Measurements from ENCODE around the gene MR1. TPM values are rescaled to one million over a fixed set of nuclear protein-coding genes. Genes with fewer than 3 reads are reported as not detected.

Gene MR1
- total RNA-seq, 5 donors from 2014 or later (not counting 1 experiment from before 2014, with no cell fraction given), result 18.3 to 30.7 (median 22.7) TPM

DNA sequence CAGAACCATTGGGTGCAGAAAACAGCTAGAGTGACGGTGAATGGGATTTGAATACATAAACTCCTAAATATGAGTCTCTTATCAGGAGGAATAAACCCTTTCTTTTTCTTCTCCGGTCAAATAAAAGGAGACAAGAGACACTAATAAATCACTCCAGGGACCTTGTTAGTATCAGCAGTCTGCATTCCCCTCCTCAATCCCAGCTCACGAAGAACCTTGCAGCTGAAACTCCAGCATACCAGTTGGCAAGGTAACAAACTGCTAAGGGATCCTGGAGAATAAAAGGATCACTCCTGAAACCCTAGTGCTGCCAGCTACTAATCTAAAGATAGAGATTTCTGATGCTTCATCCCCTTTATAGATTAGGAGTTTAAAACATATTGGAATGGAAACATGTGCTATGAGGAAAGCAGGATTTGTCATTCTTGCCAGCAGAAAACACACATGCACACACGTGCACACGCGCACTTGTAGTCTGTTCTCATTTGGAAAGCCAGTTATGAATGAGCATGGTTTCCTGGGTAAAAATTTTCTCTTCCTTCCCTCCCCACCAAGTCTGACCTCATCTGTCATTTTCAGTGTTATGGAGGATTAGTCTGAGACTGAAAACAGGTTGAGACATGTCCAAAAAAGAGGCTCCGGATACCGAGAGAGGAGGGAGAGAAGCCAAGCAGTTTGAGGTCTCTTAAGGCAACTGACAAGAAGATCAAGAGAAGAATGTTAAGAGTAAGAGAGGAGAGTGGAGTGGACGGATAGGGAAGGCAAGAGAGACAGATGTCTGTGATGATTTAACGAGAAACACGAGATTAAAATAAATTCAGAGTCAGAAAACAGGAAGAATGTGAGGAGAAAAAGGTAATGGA, 65.6 kb downstream of the MR1 start:
- CTCF ChIA-PET, result interaction anchor here (0.6 to 1.2 kb wide), 3 partner anchors 9 to 67 kb away, joined by 3 to 4 read pairs (median 3); no protein-coding TSS in a partner anchor
- WGBS (ENCODE audit: insufficient coverage), result 11% methylated on average over 5 of the region's 11 CpGs
- H3K27me3 Mint-ChIP-seq, result no peaks in the 10 kb centered on the region
- H3K27me3 ChIP-seq (replicated peaks in 1 of 2; ENCODE audit: control insufficient read depth in 2 of 2, extremely low read depth in 1 of 2, insufficient read depth in 2 of 2, low read length in 1 of 2), result no peaks in the 10 kb centered on the region
- no peaks in the 10 kb centered on the region for H3K9me3 Mint-ChIP-seq
- DNase-seq (no peak), ATAC-seq (replicated peaks in 1 of 4) (peak; percentile 15 to 53 (median 40))
- H3K4me1 ChIP-seq (ENCODE audit: control insufficient read depth in 1 of 2, extremely low read depth in 1 of 2, insufficient read depth in 2 of 2, low read length in 2 of 2), result peaks cover 24 to 30% of the 10 kb centered on the region in 2 experiments
- no peak overlapping the region for H3K4me3 Mint-ChIP-seq
- no peaks in the 10 kb centered on the region for H3K36me3 ChIP-seq (ENCODE audit: control insufficient read depth in 2 of 2, extremely low read depth in 1 of 2, insufficient read depth in 1 of 2, low read length in 1 of 2)
- H3K36me3 Mint-ChIP-seq, result peaks cover 5% of the 10 kb centered on the region
- H3K27ac Mint-ChIP-seq, result peak overlapping the region; percentile 70 to 84
- no peak overlapping the region for H3K4me3 ChIP-seq (ENCODE audit: control insufficient read depth in 1 of 2, extremely low read depth in 1 of 2, low read length in 1 of 2)
- no peaks in the 10 kb centered on the region for H3K9me3 ChIP-seq
- peaks cover 54 to 74% (median 63%) of the 10 kb centered on the region in 3 donors for H3K4me1 Mint-ChIP-seq
- no peak overlapping the region for H3K27ac ChIP-seq (ENCODE audit: low read length)
- POLR2A ChIA-PET, result interaction anchor here (0.5 to 1.0 kb wide), 5 partner anchors 8 to 16 kb away, joined by 3 to 7 read pairs (median 4); no protein-coding TSS in a partner anchor

DNA sequence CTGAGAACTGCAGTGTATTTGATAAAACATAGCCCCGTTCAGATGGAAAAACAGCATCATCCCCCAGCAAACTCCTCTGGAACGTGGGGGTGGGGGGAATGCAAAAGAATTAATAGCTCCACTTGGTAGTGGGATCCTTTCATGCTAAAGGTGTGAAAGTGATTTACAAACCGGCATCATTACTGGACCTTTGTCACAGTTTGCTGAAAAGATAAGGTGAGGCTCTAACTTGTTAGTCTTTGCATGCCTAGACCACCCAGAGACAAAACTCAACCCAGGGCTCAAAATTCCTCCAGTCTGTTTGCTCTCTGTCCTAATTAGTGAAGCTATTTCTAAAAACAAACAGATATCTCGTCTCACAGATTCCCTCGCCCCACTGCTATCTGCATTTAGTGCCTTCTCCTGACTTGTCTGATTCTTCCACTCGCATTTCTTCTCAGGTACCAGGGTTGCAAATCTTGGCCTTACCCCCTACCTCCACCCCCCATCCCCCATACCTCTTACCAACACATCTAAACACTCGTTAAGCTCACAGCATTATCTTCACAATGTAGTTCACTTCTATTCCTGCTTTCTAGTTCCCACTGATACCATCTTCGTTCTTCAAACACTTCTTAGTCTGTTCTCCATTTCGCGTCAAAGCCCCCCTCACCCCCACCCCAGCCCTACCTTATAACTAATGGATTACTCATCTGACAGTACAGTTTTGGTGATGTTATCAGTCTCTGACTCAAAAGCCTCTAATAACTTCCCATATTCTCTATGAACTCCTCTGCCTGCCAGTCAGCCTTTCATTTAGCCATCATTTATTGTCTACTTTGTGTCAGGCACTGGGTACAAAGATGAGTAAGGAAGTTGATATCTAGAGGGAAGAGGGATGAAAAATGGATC, 66.5 kb downstream of the MR1 start:
- H3K4me1 Mint-ChIP-seq, result peaks cover 57 to 74% (median 65%) of the 10 kb centered on the region in 3 donors
- peaks cover under 1% of the 10 kb centered on the region for H3K36me3 Mint-ChIP-seq
- DNase-seq, result peak in 1 of 35 experiments; percentile 20
- ChIA-PET POLR2A (interaction anchor here (0.6 to 1.0 kb wide), 3 partner anchors 9 to 12 kb away, joined by 4 to 12 read pairs (median 7); no protein-coding TSS in a partner anchor), CTCF (interaction anchor here (0.8 to 1.2 kb wide), 3 partner anchors 10 to 66 kb away, joined by 3 to 4 read pairs (median 3); no protein-coding TSS in a partner anchor)
- H3K27me3 Mint-ChIP-seq, result no peaks in the 10 kb centered on the region
- no peak overlapping the region for H3K4me3 ChIP-seq (ENCODE audit: control insufficient read depth in 1 of 2, extremely low read depth in 1 of 2, low read length in 1 of 2)
- H3K36me3 ChIP-seq (ENCODE audit: control insufficient read depth in 2 of 2, extremely low read depth in 1 of 2, insufficient read depth in 1 of 2, low read length in 1 of 2), result no peaks in the 10 kb centered on the region
- H3K27me3 ChIP-seq (replicated peaks in 1 of 2; ENCODE audit: control insufficient read depth in 2 of 2, extremely low read depth in 1 of 2, insufficient read depth in 2 of 2, low read length in 1 of 2), result no peaks in the 10 kb centered on the region
- H3K9me3 ChIP-seq, result no peaks in the 10 kb centered on the region
- WGBS (ENCODE audit: insufficient coverage), result 68% methylated on average over 7 of the region's 10 CpGs
- H3K27ac ChIP-seq (ENCODE audit: low read length), result no peak overlapping the region
- peak overlapping the region; percentile 70 to 84 for H3K27ac Mint-ChIP-seq
- ATAC-seq (replicated peaks in 1 of 4), result no peak
- H3K4me1 ChIP-seq (ENCODE audit: control insufficient read depth in 1 of 2, extremely low read depth in 1 of 2, insufficient read depth in 2 of 2, low read length in 2 of 2), result peaks cover 28 to 36% of the 10 kb centered on the region in 2 experiments
- H3K9me3 Mint-ChIP-seq, result no peaks in the 10 kb centered on the region
- H3K4me3 Mint-ChIP-seq, result no peak overlapping the region

DNA sequence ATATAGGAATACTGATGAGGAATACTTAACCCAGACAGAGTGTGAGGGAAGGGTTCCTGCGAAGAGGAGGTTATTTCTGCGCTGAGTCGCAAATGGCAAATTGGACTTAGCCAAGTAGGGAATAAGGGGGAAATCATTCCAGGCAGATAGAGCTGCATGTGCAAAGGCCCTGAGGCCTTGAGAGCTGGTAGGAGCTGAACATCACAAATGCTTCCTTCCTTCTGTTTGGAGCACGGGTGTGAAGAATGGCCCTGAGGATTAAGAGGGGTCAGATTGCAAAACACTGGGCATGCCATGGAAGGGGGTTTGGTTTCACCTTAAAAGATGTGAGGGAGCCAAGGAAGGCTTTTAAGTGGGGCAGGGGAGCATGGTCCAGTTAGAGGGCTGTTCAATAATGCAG, 67.2 kb downstream of the MR1 start:
- POLR2A ChIA-PET, result interaction anchor here in 1 of 2 donors (0.6 to 1.5 kb wide), 2 partner anchors 9 to 13 kb away, joined by 3 to 12 read pairs; no protein-coding TSS in a partner anchor
- no peaks in the 10 kb centered on the region for H3K36me3 Mint-ChIP-seq
- H3K36me3 ChIP-seq (ENCODE audit: control insufficient read depth in 2 of 2, extremely low read depth in 1 of 2, insufficient read depth in 1 of 2, low read length in 1 of 2), result no peaks in the 10 kb centered on the region
- H3K27me3 ChIP-seq (replicated peaks in 1 of 2; ENCODE audit: control insufficient read depth in 2 of 2, extremely low read depth in 1 of 2, insufficient read depth in 2 of 2, low read length in 1 of 2), result no peaks in the 10 kb centered on the region
- H3K27ac ChIP-seq (ENCODE audit: low read length), result no peak overlapping the region
- H3K27me3 Mint-ChIP-seq, result no peaks in the 10 kb centered on the region
- H3K9me3 ChIP-seq, result no peaks in the 10 kb centered on the region
- 100% methylated on average over 4 of the region's 4 CpGs for WGBS (ENCODE audit: insufficient coverage)
- H3K4me3 ChIP-seq (ENCODE audit: control insufficient read depth in 1 of 2, extremely low read depth in 1 of 2, low read length in 1 of 2), result no peak overlapping the region
- ATAC-seq (replicated peaks in 1 of 4), result no peak
- H3K4me1 ChIP-seq (ENCODE audit: control insufficient read depth in 1 of 2, extremely low read depth in 1 of 2, insufficient read depth in 2 of 2, low read length in 2 of 2), result peaks cover 33 to 41% of the 10 kb centered on the region in 2 experiments
- no peak for DNase-seq
- CTCF ChIA-PET, result interaction anchor here in 1 of 2 donors (1.0 to 1.2 kb wide), 2 partner anchors 41 to 65 kb away, joined by 3 to 4 read pairs; no protein-coding TSS in a partner anchor
- no peaks in the 10 kb centered on the region for H3K9me3 Mint-ChIP-seq
- peaks cover 62 to 76% (median 68%) of the 10 kb centered on the region in 3 donors for H3K4me1 Mint-ChIP-seq
- H3K4me3 Mint-ChIP-seq, result no peak overlapping the region
- H3K27ac Mint-ChIP-seq, result peak overlapping the region in 1 of 2 donors; percentile 49

- Histone ChIP-seq H3K4me1 (ENCODE audit: control insufficient read depth in 1 of 2, extremely low read depth in 1 of 2, insufficient read depth in 2 of 2, low read length in 2 of 2) (peaks cover 38 to 49% of the 10 kb centered on the region in 2 experiments), H3K27me3 (replicated peaks in 1 of 2; ENCODE audit: control insufficient read depth in 2 of 2, extremely low read depth in 1 of 2, insufficient read depth in 2 of 2, low read length in 1 of 2) (no peaks in the 10 kb centered on the region), H3K9me3 (no peaks in the 10 kb centered on the region), H3K4me3 (ENCODE audit: control insufficient read depth in 1 of 2, extremely low read depth in 1 of 2, low read length in 1 of 2) (no peak overlapping the region), H3K27ac (ENCODE audit: low read length) (no peak overlapping the region), H3K36me3 (ENCODE audit: control insufficient read depth in 2 of 2, extremely low read depth in 1 of 2, insufficient read depth in 1 of 2, low read length in 1 of 2) (no peaks in the 10 kb centered on the region)
- CTCF ChIA-PET, result interaction anchor here in 1 of 2 donors (0.6 to 1.0 kb wide), 2 partner anchors 40 to 893 kb away, joined by 3 to 4 read pairs; no protein-coding TSS in a partner anchor
- DNase-seq, result no peak
- 97% methylated on average over 5 of the region's 9 CpGs for whole genome bisulfite sequencing (ENCODE audit: insufficient coverage)
- ATAC-seq (replicated peaks in 1 of 4), result no peak
- H3K27ac Mint-ChIP-seq, result peak overlapping the region; percentile 34 to 49
- H3K4me3 Mint-ChIP-seq, result no peak overlapping the region
- no peaks in the 10 kb centered on the region for H3K9me3 Mint-ChIP-seq
- no peaks in the 10 kb centered on the region for H3K27me3 Mint-ChIP-seq
- POLR2A ChIA-PET, result interaction anchor here in 1 of 2 donors (1.5 kb wide), 1 partner anchor 9 kb away, joined by 3 read pairs; no protein-coding TSS in a partner anchor
- H3K4me1 Mint-ChIP-seq, result peaks cover 68 to 76% (median 70%) of the 10 kb centered on the region in 3 donors
- H3K36me3 Mint-ChIP-seq, result no peaks in the 10 kb centered on the region
Measured at GRCh38 chr1:181101581-181102226, 67.9 kb downstream of the MR1 start.

DNA sequence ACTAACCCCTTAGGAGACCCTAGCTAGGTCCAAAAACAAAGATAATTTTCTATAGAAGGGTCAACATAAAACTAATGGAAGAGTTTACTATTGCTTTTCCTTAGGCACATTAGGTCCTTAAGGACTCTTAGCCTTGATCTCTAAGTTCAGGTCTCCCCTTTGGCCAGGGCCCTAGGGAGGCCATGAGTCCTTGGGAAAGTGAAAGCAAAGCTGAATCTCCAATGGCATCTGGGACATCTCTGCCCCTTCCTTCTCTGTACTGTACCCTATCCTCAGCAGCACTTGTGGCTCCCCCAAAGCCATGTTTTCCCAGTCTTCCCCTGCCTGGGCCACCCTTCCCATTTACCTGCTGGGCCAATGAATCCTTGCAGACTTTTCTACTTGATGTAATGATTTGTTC, 69.1 kb downstream of the MR1 start:
- no peak overlapping the region for H3K4me3 ChIP-seq (ENCODE audit: control insufficient read depth in 1 of 2, extremely low read depth in 1 of 2, low read length in 1 of 2)
- H3K36me3 Mint-ChIP-seq, result no peaks in the 10 kb centered on the region
- H3K4me1 ChIP-seq (ENCODE audit: control insufficient read depth in 1 of 2, extremely low read depth in 1 of 2, insufficient read depth in 2 of 2, low read length in 2 of 2), result peaks cover 38 to 49% of the 10 kb centered on the region in 2 experiments
- no peak overlapping the region for H3K27ac ChIP-seq (ENCODE audit: low read length)
- H3K4me1 Mint-ChIP-seq, result peaks cover 71 to 78% (median 72%) of the 10 kb centered on the region in 3 donors
- no peak for ATAC-seq (replicated peaks in 1 of 4)
- H3K4me3 Mint-ChIP-seq, result no peak overlapping the region
- peak overlapping the region; percentile 20 to 53 for H3K27ac Mint-ChIP-seq
- H3K9me3 Mint-ChIP-seq, result no peaks in the 10 kb centered on the region
- no peaks in the 10 kb centered on the region for H3K36me3 ChIP-seq (ENCODE audit: control insufficient read depth in 2 of 2, extremely low read depth in 1 of 2, insufficient read depth in 1 of 2, low read length in 1 of 2)
- H3K27me3 ChIP-seq (replicated peaks in 1 of 2; ENCODE audit: control insufficient read depth in 2 of 2, extremely low read depth in 1 of 2, insufficient read depth in 2 of 2, low read length in 1 of 2), result peaks cover 0 to 1% of the 10 kb centered on the region in 2 experiments
- H3K9me3 ChIP-seq, result no peaks in the 10 kb centered on the region
- ChIA-PET POLR2A (interaction anchor here (1.0 to 5.7 kb wide), 2 partner anchors 11 to 12 kb away, joined by 5 to 147 read pairs; partner anchors contain the start of gene IER5 (in 1 of the 2)), CTCF (interaction anchor here (0.6 to 1.7 kb wide), 6 partner anchors 11 to 602 kb away, joined by 3 to 9 read pairs (median 4); no protein-coding TSS in a partner anchor)
- H3K27me3 Mint-ChIP-seq, result peaks cover 0 to 2% of the 10 kb centered on the region in 2 donors
- no peak for DNase-seq

Measured in T-cell (primary cell).